ENCODE data around the gene TXLNA. TPM values are rescaled to one million over a fixed set of nuclear protein-coding genes. Genes with fewer than 3 reads are reported as not detected.
"Not testable (repeated sequence)": the region's sequence is repeated elsewhere in the genome, so short reads cannot be mapped to it uniquely, and the experiment has no call there.

The TXLNA gene
- total RNA-seq, 1 experiment from 2014 or later, result 49.8 TPM

GRCh38 chr1:32159189-32159588 is 20.3 kb upstream of the TXLNA start (continued):
- TF ChIP-seq, protein P1, sequence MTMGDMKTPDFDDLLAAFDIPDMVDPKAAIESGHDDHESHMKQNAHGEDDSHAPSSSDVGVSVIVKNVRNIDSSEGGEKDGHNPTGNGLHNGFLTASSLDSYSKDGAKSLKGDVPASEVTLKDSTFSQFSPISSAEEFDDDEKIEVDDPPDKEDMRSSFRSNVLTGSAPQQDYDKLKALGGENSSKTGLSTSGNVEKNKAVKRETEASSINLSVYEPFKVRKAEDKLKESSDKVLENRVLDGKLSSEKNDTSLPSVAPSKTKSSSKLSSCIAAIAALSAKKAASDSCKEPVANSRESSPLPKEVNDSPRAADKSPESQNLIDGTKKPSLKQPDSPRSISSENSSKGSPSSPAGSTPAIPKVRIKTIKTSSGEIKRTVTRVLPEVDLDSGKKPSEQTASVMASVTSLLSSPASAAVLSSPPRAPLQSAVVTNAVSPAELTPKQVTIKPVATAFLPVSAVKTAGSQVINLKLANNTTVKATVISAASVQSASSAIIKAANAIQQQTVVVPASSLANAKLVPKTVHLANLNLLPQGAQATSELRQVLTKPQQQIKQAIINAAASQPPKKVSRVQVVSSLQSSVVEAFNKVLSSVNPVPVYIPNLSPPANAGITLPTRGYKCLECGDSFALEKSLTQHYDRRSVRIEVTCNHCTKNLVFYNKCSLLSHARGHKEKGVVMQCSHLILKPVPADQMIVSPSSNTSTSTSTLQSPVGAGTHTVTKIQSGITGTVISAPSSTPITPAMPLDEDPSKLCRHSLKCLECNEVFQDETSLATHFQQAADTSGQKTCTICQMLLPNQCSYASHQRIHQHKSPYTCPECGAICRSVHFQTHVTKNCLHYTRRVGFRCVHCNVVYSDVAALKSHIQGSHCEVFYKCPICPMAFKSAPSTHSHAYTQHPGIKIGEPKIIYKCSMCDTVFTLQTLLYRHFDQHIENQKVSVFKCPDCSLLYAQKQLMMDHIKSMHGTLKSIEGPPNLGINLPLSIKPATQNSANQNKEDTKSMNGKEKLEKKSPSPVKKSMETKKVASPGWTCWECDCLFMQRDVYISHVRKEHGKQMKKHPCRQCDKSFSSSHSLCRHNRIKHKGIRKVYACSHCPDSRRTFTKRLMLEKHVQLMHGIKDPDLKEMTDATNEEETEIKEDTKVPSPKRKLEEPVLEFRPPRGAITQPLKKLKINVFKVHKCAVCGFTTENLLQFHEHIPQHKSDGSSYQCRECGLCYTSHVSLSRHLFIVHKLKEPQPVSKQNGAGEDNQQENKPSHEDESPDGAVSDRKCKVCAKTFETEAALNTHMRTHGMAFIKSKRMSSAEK (CRISPR knock-in tag; IDR thresholded peaks at IDR 0.05; ENCODE audit: borderline replicate concordance), result no peak

DNA sequence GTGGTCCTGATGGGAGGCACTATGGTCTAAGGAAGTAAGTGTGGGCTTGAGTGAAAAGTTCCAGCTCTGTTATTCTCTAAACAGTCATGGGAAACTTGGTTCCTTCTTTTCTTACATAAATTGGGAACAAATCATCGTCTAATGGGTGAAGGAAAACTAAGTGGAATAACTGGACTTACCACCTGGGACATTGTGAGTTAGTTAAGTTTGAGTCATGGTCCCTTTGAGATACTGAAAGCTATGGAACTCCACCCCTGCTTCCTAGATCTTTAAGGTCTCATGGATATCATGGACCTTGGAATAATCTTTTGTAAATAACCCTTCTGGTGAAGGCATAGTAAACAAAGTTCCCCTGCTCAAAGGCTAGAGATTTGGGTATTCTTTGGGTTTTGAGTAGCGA is 16.1 kb upstream of the TXLNA start:
- CTCF ChIA-PET, result no interaction called here
- DNase-seq (ENCODE audit: low spot score) (no peak), ATAC-seq (no peak)
- TF ChIP-seq, protein P2, sequence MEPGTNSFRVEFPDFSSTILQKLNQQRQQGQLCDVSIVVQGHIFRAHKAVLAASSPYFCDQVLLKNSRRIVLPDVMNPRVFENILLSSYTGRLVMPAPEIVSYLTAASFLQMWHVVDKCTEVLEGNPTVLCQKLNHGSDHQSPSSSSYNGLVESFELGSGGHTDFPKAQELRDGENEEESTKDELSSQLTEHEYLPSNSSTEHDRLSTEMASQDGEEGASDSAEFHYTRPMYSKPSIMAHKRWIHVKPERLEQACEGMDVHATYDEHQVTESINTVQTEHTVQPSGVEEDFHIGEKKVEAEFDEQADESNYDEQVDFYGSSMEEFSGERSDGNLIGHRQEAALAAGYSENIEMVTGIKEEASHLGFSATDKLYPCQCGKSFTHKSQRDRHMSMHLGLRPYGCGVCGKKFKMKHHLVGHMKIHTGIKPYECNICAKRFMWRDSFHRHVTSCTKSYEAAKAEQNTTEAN (CRISPR knock-in tag; IDR thresholded peaks at IDR 0.05), result no peak
- TF ChIP-seq, protein P1 (CRISPR knock-in tag; IDR thresholded peaks at IDR 0.05; ENCODE audit: borderline replicate concordance), result no peak
- TF ChIP-seq MYBL2 (CRISPR knock-in tag; IDR thresholded peaks at IDR 0.05) (no peak), MXD4 (CRISPR knock-in tag; IDR thresholded peaks at IDR 0.05; ENCODE audit: borderline replicate concordance) (no peak), CTCF (IDR thresholded peaks at IDR 0.05) (no peak), FOXP4 (CRISPR knock-in tag; IDR thresholded peaks at IDR 0.05) (no peak), GRHL2 (CRISPR knock-in tag; IDR thresholded peaks at IDR 0.05; ENCODE audit: insufficient replicate concordance, severe bottlenecking) (no peak), ZNF263 (CRISPR knock-in tag; IDR thresholded peaks at IDR 0.05; ENCODE audit: low read depth) (no peak), TCF7 (CRISPR knock-in tag; IDR thresholded peaks at IDR 0.05; ENCODE audit: low read depth) (no peak)
- TF ChIP-seq, protein P3, sequence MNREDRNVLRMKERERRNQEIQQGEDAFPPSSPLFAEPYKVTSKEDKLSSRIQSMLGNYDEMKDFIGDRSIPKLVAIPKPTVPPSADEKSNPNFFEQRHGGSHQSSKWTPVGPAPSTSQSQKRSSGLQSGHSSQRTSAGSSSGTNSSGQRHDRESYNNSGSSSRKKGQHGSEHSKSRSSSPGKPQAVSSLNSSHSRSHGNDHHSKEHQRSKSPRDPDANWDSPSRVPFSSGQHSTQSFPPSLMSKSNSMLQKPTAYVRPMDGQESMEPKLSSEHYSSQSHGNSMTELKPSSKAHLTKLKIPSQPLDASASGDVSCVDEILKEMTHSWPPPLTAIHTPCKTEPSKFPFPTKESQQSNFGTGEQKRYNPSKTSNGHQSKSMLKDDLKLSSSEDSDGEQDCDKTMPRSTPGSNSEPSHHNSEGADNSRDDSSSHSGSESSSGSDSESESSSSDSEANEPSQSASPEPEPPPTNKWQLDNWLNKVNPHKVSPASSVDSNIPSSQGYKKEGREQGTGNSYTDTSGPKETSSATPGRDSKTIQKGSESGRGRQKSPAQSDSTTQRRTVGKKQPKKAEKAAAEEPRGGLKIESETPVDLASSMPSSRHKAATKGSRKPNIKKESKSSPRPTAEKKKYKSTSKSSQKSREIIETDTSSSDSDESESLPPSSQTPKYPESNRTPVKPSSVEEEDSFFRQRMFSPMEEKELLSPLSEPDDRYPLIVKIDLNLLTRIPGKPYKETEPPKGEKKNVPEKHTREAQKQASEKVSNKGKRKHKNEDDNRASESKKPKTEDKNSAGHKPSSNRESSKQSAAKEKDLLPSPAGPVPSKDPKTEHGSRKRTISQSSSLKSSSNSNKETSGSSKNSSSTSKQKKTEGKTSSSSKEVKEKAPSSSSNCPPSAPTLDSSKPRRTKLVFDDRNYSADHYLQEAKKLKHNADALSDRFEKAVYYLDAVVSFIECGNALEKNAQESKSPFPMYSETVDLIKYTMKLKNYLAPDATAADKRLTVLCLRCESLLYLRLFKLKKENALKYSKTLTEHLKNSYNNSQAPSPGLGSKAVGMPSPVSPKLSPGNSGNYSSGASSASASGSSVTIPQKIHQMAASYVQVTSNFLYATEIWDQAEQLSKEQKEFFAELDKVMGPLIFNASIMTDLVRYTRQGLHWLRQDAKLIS (CRISPR knock-in tag; IDR thresholded peaks at IDR 0.05; ENCODE audit: borderline replicate concordance), result no peak
- TF ChIP-seq, protein P4, sequence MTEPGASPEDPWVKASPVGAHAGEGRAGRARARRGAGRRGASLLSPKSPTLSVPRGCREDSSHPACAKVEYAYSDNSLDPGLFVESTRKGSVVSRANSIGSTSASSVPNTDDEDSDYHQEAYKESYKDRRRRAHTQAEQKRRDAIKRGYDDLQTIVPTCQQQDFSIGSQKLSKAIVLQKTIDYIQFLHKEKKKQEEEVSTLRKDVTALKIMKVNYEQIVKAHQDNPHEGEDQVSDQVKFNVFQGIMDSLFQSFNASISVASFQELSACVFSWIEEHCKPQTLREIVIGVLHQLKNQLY (CRISPR knock-in tag; IDR thresholded peaks at IDR 0.05), result no peak
- H3K4me1 Mint-ChIP-seq, result no peaks in the 10 kb centered on the region
- peaks cover 62% of the 10 kb centered on the region for H3K36me3 Mint-ChIP-seq
- peaks cover under 1% of the 10 kb centered on the region; the same call in 1 of the 2 replicates for H3K9me3 Mint-ChIP-seq
- POLR2A ChIA-PET, result interaction anchor here (0.6 kb wide), 1 partner anchor 1052 kb away, joined by 3 read pairs; no protein-coding TSS in a partner anchor
- no peak overlapping the region for H3K4me3 Mint-ChIP-seq
- no peaks in the 10 kb centered on the region for H3K27me3 Mint-ChIP-seq (ENCODE audit: low read depth)
- H3K27ac Mint-ChIP-seq, result no peak overlapping the region

- H3K27me3 Mint-ChIP-seq (ENCODE audit: low read depth); POLR2A ChIA-PET; DNase-seq (ENCODE audit: low spot score); ATAC-seq; H3K4me3 Mint-ChIP-seq; H3K27ac Mint-ChIP-seq; CTCF ChIA-PET; H3K9me3 Mint-ChIP-seq; H3K4me1 Mint-ChIP-seq: not testable (repeated sequence)
- H3K36me3 Mint-ChIP-seq, result peaks cover 61% of the 10 kb centered on the region
These were observed 13.8 kb upstream of the TXLNA start for GRCh38 chr1:32165633-32166032.
